Psoas muscle (tissue), 8 donors: Measurements from ENCODE around the gene FBXO36. TPM values are rescaled to one million over a fixed set of nuclear protein-coding genes. Genes with fewer than 3 reads are reported as not detected.

Source experiments
- ATAC-seq, 4 donors: fragments of 200-7000 bp; cut with Tn5 transposase; one replicate each; pipeline ENCODE4 v1.9.1; 2020; ENCODE audit warnings: moderate library complexity in 3 of 4, mild to moderate bottlenecking in 2 of 4
- DNase-seq, 2 donors: peaks; one replicate each; pipeline ENCODE4 v3.0.0-alpha.2; 2020
- H3K27ac ChIP-seq: fragments of 200-600 bp; one replicate; pipeline ENCODE4 v1.8.0; 2022
- H3K27me3 ChIP-seq, 3 donors: fragments of 200-600 bp in 1 of 3; one replicate each; pipeline versions ENCODE4 v1.6.1 to v1.8.0; 2013 to 2022; ENCODE audit warnings: low read length in 2 of 3, mild to moderate bottlenecking in 2 of 3, moderate library complexity in 1 of 3; ENCODE audit not compliant: insufficient read depth in 3 of 3
- H3K36me3 ChIP-seq, 2 donors: fragments of 200-600 bp in 1 of 2; one replicate each; pipeline versions ENCODE4 v1.6.1 to v1.8.0; 2013 to 2022; ENCODE audit warnings: low read depth in 1 of 2, mild to moderate bottlenecking in 1 of 2, moderate library complexity in 1 of 2; ENCODE audit not compliant: insufficient read depth in 1 of 2
- H3K4me1 ChIP-seq: fragments of 200-600 bp; one replicate; pipeline ENCODE4 v1.8.0; 2022
- H3K4me3 ChIP-seq: fragments of 200-600 bp; one replicate; pipeline ENCODE4 v1.8.0; 2022; ENCODE audit warnings: mild to moderate bottlenecking
- H3K9me3 ChIP-seq: fragments of 200-600 bp; one replicate; pipeline ENCODE4 v1.8.0; 2022
- whole genome bisulfite sequencing, 3 donors: extraction: QIAGEN DNeasy Blood & Tissue Kit; methylation state at CpG; one replicate each; pipeline versions ENCODE4 v1.1.6 to v1.1.7; 2013; 5-methylcytosine and 5-hydroxymethylcytosine counted together
- intact Hi-C, 2 donors: fragments of 100-400 bp; cut with DNase I; formaldehyde crosslinking; loops; one replicate each; pipeline versions ENCODE4 v1.11.0 to v1.14.2; 2022
- polyA plus RNA-seq, 3 donors: library from polyadenylated mRNA; stranded (reverse); fragments of 200-250 nt; gene quantifications; one replicate each; pipeline ENCODE4 v1.2.3, GENCODE V29; 2013
- total RNA-seq, 4 donors: library from RNA; stranded (reverse); fragmentation: NEBNext Ultra II Directional in 2 of 4; extraction: Animal tissue kit (Norgen Biotek cat#: 25700) in 2 of 4; gene quantifications; one replicate each; pipeline versions ENCODE4 v1.2.1 to v1.2.4, GENCODE V29; 2021 to 2023
- TF ChIP-seq, protein P1 (sequence below): fragments of 200-600 bp; IDR thresholded peaks from one replicate; pipeline ENCODE4 v1.8.0; 2022; ENCODE audit warnings: antibody characterized with exemption
- donor health status: healthy with polysubstance abuse.
- donor health status: DM: no; HTN: no; CAD: no; lungs with moderate emphysema.
- donor health status: Bipolar disorder and iron deficiency.
- donor health status: healthy.
- donor health status: DM: yes; HTN: yes; CAD: no.
- donor health status: DM: no; HTN: no; CAD: no.
- donor health status: DM: no; HTN: no; CAD: no.
- donor health status: DM: yes; HTN: yes; CAD: no.

Gene FBXO36
- total and polyA plus RNA-seq, 7 donors, result 0.21 to 1.2 (median 0.60) TPM

DNA sequence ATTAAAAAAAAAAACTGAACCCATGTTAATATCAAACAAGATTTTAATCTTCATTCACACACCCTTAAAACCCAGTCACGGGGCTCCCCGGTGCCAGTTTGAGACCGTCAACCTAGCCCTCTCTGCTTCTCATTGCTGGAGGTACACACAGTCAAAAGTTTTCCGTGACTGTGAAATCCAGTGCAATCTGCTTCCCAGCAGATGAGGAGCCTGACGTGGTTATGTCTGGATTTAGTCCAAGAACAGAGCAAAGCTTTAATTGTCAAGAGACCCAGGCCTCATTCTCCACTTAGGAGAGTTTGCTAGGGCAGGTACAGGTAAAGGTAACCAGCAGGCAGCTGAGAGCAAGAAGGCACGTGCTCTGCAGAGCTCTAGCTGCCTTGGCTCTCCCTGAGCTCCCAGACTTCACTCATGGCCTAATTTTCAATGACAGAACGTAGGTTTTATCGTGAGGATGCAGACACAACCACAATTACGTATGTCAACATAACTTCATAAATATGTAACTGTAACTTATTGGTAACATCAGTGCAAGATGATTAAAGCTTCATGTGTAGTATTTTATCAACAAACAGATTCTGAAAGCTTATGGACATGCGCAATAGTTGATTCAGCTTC lies 90.1 kb downstream of the FBXO36 start:
- Histone ChIP-seq H3K27ac (no peak overlapping the region), H3K4me3 (no peak overlapping the region), H3K4me1 (no peaks in the 10 kb centered on the region), H3K36me3 (no peaks in the 10 kb centered on the region), H3K9me3 (no peaks in the 10 kb centered on the region), H3K27me3 (no peaks in the 10 kb centered on the region)
- intact Hi-C loops, result loop anchor here in 1 of 2 donors (10.0 kb wide), 1 partner anchor 602 kb away; no protein-coding TSS in a partner anchor
- no peak for ATAC-seq
- no peak for DNase-seq
- WGBS, 3 donors, result 80 to 87% (median 83%) methylated on average over 10 of the region's 10 CpGs
- TF ChIP-seq, protein P1, sequence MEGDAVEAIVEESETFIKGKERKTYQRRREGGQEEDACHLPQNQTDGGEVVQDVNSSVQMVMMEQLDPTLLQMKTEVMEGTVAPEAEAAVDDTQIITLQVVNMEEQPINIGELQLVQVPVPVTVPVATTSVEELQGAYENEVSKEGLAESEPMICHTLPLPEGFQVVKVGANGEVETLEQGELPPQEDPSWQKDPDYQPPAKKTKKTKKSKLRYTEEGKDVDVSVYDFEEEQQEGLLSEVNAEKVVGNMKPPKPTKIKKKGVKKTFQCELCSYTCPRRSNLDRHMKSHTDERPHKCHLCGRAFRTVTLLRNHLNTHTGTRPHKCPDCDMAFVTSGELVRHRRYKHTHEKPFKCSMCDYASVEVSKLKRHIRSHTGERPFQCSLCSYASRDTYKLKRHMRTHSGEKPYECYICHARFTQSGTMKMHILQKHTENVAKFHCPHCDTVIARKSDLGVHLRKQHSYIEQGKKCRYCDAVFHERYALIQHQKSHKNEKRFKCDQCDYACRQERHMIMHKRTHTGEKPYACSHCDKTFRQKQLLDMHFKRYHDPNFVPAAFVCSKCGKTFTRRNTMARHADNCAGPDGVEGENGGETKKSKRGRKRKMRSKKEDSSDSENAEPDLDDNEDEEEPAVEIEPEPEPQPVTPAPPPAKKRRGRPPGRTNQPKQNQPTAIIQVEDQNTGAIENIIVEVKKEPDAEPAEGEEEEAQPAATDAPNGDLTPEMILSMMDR, result no peak

GRCh38 chr2:230016844-230017243 lies 94.5 kb downstream of the FBXO36 start:
- TF ChIP-seq, protein P1, result no peak
- intact Hi-C loops, result loop anchor here in 1 of 2 donors (10.0 kb wide), 1 partner anchor 598 kb away; no protein-coding TSS in a partner anchor

GRCh38 chr2:230018153-230018552 lies 95.8 kb downstream of the FBXO36 start:
- Histone ChIP-seq H3K4me3 (no peak overlapping the region), H3K9me3 (no peaks in the 10 kb centered on the region), H3K27me3 (peaks cover 0 to 5% (median 0%) of the 10 kb centered on the region in 3 donors), H3K36me3 (no peaks in the 10 kb centered on the region), H3K4me1 (no peaks in the 10 kb centered on the region), H3K27ac (no peak overlapping the region)
- DNase-seq (no peak), ATAC-seq (no peak)
- intact Hi-C loops, result loop anchor here in 1 of 2 donors (10.0 kb wide), 1 partner anchor 597 kb away; no protein-coding TSS in a partner anchor
- TF ChIP-seq, protein P1, result no peak
- 88 to 90% (median 88%) methylated on average over 4 of the region's 4 CpGs for WGBS, 3 donors

More at GRCh38 chr2:230016844-230017243, 94.5 kb downstream of the FBXO36 start:
- Histone ChIP-seq H3K27ac (no peak overlapping the region), H3K36me3 (no peaks in the 10 kb centered on the region), H3K4me1 (no peaks in the 10 kb centered on the region), H3K27me3 (peaks cover 0 to 5% (median 0%) of the 10 kb centered on the region in 3 donors), H3K4me3 (no peak overlapping the region), H3K9me3 (no peaks in the 10 kb centered on the region)
- no peak for ATAC-seq
- DNase-seq, result no peak

DNA sequence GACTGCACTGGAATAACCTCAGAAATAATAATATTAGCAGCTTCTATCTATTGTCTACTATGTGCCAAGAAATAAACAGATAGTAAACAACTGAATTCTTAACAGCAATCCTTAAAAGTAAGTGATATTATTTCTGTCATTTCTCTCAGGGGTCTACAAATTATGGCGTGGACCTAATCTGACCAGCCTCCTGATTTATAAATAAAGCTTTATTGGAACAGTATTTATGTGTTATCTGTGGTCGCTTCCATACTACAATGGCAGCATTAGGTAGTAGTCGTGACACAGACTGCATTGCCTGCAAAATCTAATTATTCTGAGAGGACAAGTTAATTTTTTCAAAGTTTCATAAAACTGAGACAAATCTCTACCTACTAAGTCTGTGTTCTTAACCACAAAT lies 97.4 kb downstream of the FBXO36 start:
- intact Hi-C loops, result loop anchor here in 1 of 2 donors (10.0 kb wide), 1 partner anchor 595 kb away; no protein-coding TSS in a partner anchor
- ATAC-seq, result no peak
- H3K4me3 ChIP-seq, result no peak overlapping the region
- H3K4me1 ChIP-seq, result no peaks in the 10 kb centered on the region
- no peaks in the 10 kb centered on the region for H3K36me3 ChIP-seq
- H3K27me3 ChIP-seq, result peaks cover 0 to 5% (median 0%) of the 10 kb centered on the region in 3 donors
- 89 to 93% (median 92%) methylated on average over 3 of the region's 3 CpGs for WGBS, 3 donors
- no peak overlapping the region for H3K27ac ChIP-seq
- no peak for DNase-seq
- H3K9me3 ChIP-seq, result no peaks in the 10 kb centered on the region
- TF ChIP-seq, protein P1, result no peak
